ENCODE results near the gene NT5M.

NT5M gene

GRCh38 chr17:17377071-17377967 is 74.1 kb downstream of the NT5M start:
- H3K4me3 ChIP-seq (ENCODE audit: low read length, poor library complexity, severe bottlenecking) = no peak overlapping the region

DNA sequence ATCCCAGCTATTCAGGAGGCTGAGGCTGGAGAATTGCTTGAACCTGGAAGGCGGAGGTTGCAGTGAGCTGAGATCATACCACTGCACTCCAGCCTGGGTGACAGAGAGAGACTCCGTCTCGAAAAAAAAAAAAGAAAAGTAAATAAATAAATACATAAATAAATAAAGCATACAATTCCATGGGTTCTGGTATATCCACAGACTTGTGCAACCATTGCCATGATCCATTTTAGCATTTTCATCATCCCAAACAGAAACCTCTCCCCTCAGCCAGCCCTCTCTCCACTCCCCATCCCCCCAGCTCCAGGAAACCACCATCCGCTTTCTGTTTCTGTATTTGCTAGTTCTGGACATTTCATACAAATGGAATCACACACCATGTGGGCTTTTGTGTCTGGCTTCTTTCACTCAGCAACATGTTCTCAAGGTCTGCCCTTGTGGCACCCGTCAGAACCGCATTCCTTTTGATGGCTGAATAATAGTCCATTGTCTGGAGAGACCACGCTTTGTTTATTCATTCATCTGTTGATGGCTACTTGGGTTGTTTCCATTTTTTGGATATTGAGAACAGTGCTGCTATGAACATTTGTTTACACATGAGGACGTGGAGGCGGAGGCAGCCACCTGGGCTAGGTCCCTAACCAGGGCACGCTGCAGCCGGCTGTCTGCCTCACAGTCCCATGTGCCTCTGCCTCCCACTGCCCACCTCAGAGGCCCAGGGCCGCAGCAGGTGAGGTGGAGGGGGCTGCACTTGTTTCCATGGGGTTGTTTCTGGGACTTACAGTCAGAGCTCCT is 76.2 kb downstream of the NT5M start:
- TF ChIP-seq EZH2phosphoT487 (IDR thresholded peaks at IDR 0.05; ENCODE audit: borderline replicate concordance) (no peak), CTCF (conservative IDR thresholded peaks at IDR 0.05; ENCODE audit: low read length) (no peak)
- Histone ChIP-seq H3K4me2 (ENCODE audit: low read depth, low read length, poor library complexity, severe bottlenecking) (no peak overlapping the region), H3K4me1 (ENCODE audit: insufficient read depth, low read length, poor library complexity, severe bottlenecking) (no peaks in the 10 kb centered on the region), H3K9me3 (ENCODE audit: insufficient read depth, low read depth, low read length) (no peaks in the 10 kb centered on the region), H3K9me2 (replicated peaks; ENCODE audit: low read depth, low read length) (no peaks in the 10 kb centered on the region), H3K9ac (ENCODE audit: low read depth, low read length, poor library complexity, severe bottlenecking) (no peak overlapping the region), H3K27me3 (ENCODE audit: insufficient read depth, low read length, poor library complexity, severe bottlenecking) (no peaks in the 10 kb centered on the region), H3K36me3 (ENCODE audit: insufficient read depth, low read length) (no peaks in the 10 kb centered on the region), H3K79me2 (ENCODE audit: insufficient read depth, low read length) (no peaks in the 10 kb centered on the region), H3K4me3 (ENCODE audit: low read length, poor library complexity, severe bottlenecking) (no peak overlapping the region), H4K20me1 (ENCODE audit: insufficient read depth, low read length, poor library complexity, severe bottlenecking) (no peaks in the 10 kb centered on the region), H3F3A (ENCODE audit: low read depth) (no peaks in the 10 kb centered on the region), H2AFZ (ENCODE audit: low read length) (no peak overlapping the region)

More at GRCh38 chr17:17377071-17377967, 74.1 kb downstream of the NT5M start:
- Histone ChIP-seq H3K4me2 (ENCODE audit: low read depth, low read length, poor library complexity, severe bottlenecking) (no peak overlapping the region), H2AFZ (ENCODE audit: low read length) (no peak overlapping the region), H3K79me2 (ENCODE audit: insufficient read depth, low read length) (no peaks in the 10 kb centered on the region), H3K36me3 (ENCODE audit: insufficient read depth, low read length) (no peaks in the 10 kb centered on the region), H3K27me3 (ENCODE audit: insufficient read depth, low read length, poor library complexity, severe bottlenecking) (no peaks in the 10 kb centered on the region), H3K9ac (ENCODE audit: low read depth, low read length, poor library complexity, severe bottlenecking) (no peak overlapping the region), H3K9me3 (ENCODE audit: insufficient read depth, low read depth, low read length) (no peaks in the 10 kb centered on the region), H4K20me1 (ENCODE audit: insufficient read depth, low read length, poor library complexity, severe bottlenecking) (no peaks in the 10 kb centered on the region), H3F3A (ENCODE audit: low read depth) (no peaks in the 10 kb centered on the region), H3K4me1 (ENCODE audit: insufficient read depth, low read length, poor library complexity, severe bottlenecking) (no peaks in the 10 kb centered on the region), H3K9me2 (replicated peaks; ENCODE audit: low read depth, low read length) (no peaks in the 10 kb centered on the region)
- TF ChIP-seq EZH2phosphoT487 (IDR thresholded peaks at IDR 0.05; ENCODE audit: borderline replicate concordance) (no peak), CTCF (conservative IDR thresholded peaks at IDR 0.05; ENCODE audit: low read length) (no peak)

DNA sequence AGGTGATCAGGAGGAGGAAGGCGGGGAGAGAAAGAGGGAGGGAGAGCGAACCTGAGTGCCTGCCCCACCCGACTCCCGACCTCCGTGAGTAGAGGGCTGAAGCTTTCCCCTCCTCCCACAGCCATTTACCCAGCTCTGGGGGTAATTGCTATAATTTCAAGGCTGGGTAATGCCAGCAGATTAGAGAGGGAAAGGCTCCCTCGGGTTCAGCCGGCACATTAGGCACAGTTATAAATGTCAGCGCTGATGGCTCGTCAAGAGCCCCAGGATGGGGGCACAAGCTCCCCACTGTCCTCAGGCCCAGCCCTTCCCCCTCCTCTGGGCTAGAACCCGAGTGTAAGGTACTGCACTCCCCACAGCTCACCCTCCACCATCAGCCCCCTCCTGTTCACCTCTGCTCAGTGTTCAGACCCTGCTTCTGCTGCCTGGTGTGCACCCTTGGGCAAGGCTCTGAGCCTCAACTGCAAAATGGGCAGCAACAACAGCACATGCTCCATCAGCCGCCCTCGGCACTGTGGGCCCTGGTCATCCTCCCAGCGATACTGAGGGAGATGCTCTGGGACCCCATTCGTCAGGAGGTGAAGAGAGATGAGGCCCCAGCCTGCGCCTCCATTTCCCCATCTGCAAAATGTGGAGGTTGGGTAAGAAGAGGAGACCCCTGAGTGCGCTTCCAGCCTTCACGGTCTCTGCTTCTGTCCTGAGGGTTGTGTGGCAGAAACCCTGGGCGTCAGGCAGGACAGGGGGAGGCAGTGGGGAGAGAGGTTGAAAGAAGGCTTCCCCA is 77.2 kb downstream of the NT5M start:
- Histone ChIP-seq H4K20me1 (ENCODE audit: insufficient read depth, low read length, poor library complexity, severe bottlenecking) (no peaks in the 10 kb centered on the region), H3K4me2 (ENCODE audit: low read depth, low read length, poor library complexity, severe bottlenecking) (no peak overlapping the region), H3K4me1 (ENCODE audit: insufficient read depth, low read length, poor library complexity, severe bottlenecking) (no peaks in the 10 kb centered on the region), H3K9me3 (ENCODE audit: insufficient read depth, low read depth, low read length) (no peaks in the 10 kb centered on the region), H3K79me2 (ENCODE audit: insufficient read depth, low read length) (no peaks in the 10 kb centered on the region), H3K36me3 (ENCODE audit: insufficient read depth, low read length) (no peaks in the 10 kb centered on the region), H3K27me3 (ENCODE audit: insufficient read depth, low read length, poor library complexity, severe bottlenecking) (no peaks in the 10 kb centered on the region), H3K4me3 (ENCODE audit: low read length, poor library complexity, severe bottlenecking) (no peak overlapping the region), H2AFZ (ENCODE audit: low read length) (no peak overlapping the region), H3K9me2 (replicated peaks; ENCODE audit: low read depth, low read length) (no peaks in the 10 kb centered on the region), H3K9ac (ENCODE audit: low read depth, low read length, poor library complexity, severe bottlenecking) (no peak overlapping the region), H3F3A (ENCODE audit: low read depth) (no peaks in the 10 kb centered on the region)
- TF ChIP-seq EZH2phosphoT487 (IDR thresholded peaks at IDR 0.05; ENCODE audit: borderline replicate concordance) (no peak), CTCF (conservative IDR thresholded peaks at IDR 0.05; ENCODE audit: low read length) (no peak)
